Measurements from ENCODE around the gene TMEM91. TPM values are rescaled to one million over a fixed set of nuclear protein-coding genes. Genes with fewer than 3 reads are reported as not detected.

Gene TMEM91
- total and polyA plus RNA-seq, 9 of the 15 experiments (the other 6 are each of a cell fraction or from before 2014, with no cell fraction given), result 1.2 to 5.2 (median 2.7) TPM

GRCh38 chr19:41371541-41371940, 4.8 kb upstream of the TMEM91 start (continued):
- TF ChIP-seq ETS1 (conservative IDR thresholded peaks at IDR 0.05; ENCODE audit: control insufficient read depth, low read depth, low read length) (no peak), GTF2E2 (tag; IDR thresholded peaks at IDR 0.05) (no peak), BCOR (IDR thresholded peaks at IDR 0.05) (no peak), IRF1 (CRISPR knock-in tag; IDR thresholded peaks at IDR 0.05; ENCODE audit: borderline replicate concordance) (no peak), BRF1 (IDR thresholded peaks at IDR 0.05; ENCODE audit: borderline replicate concordance, extremely low read depth, insufficient read length) (no peak), RHOXF2B (CRISPR knock-in tag; conservative IDR thresholded peaks at IDR 0.05) (no peak), KHSRP (IDR thresholded peaks at IDR 0.05) (no peak), FOXP1 (CRISPR knock-in tag; IDR thresholded peaks at IDR 0.05) (no peak), HDGF (IDR thresholded peaks at IDR 0.05) (no peak), ZNF133 (CRISPR knock-in tag; IDR thresholded peaks at IDR 0.05) (no peak)

- intact Hi-C loops (cut with micrococcal nuclease), result no loop called here
- 60% methylated on average over 2 of the region's 2 CpGs for WGBS (ENCODE audit: insufficient coverage, low coverage, missing lambda C conversion rate)
- no peak overlapping the region for H3K4me2 ChIP-seq (ENCODE audit: insufficient read depth, low read length)
- no peak overlapping the region for H3K27ac ChIP-seq (ENCODE audit: extremely low read depth, low read depth, low read length)
- no peak for ATAC-seq
- DNase-seq (ENCODE audit: extremely low read depth in 1 of 4, low spot score in 3 of 4), result no peak
- no peaks in the 10 kb centered on the region for H3K9me3 ChIP-seq (replicated peaks; ENCODE audit: control insufficient read depth, insufficient read depth, low read depth, low read length)
- H4K20me1 ChIP-seq (replicated peaks; ENCODE audit: control insufficient read depth, insufficient read depth, low read length), result no peaks in the 10 kb centered on the region
- CTCF ChIA-PET (ENCODE audit: low intra/inter-chr PET ratio), result no interaction called here
- no peaks in the 10 kb centered on the region for H3K9me1 ChIP-seq (ENCODE audit: control insufficient read depth, insufficient read depth, low read length)
- FAIRE-seq, result no peak
- no peak overlapping the region for H2AFZ ChIP-seq (ENCODE audit: low read depth, low read length)
- peaks cover 11 to 38% of the 10 kb centered on the region in 2 experiments; a peak in 4 of 5 replicates for H3K4me1 ChIP-seq (replicated peaks in 1 of 2; ENCODE audit: control insufficient read depth in 2 of 2, insufficient read depth in 2 of 2, low read length in 2 of 2)
- H3K27me3 ChIP-seq (ENCODE audit: control insufficient read depth in 2 of 2, insufficient read depth in 2 of 2, low read length in 2 of 2), result no peaks in the 10 kb centered on the region
- no TSS peak for BruUV-seq (replicated peaks)
- H3K9ac ChIP-seq (ENCODE audit: insufficient read depth in 1 of 2, low read depth in 2 of 2, low read length in 2 of 2), result no peak overlapping the region
- in situ Hi-C loops (cut with MboI), result no loop called here
- peaks cover 18% of the 10 kb centered on the region for H3K79me2 ChIP-seq (ENCODE audit: control insufficient read depth, insufficient read depth, low read length)
- POLR2A ChIA-PET, result interaction anchor here (1.2 kb wide), 1 partner anchor 21 kb away, joined by 3 read pairs; no protein-coding TSS in a partner anchor
- TF ChIP-seq KLF10 (CRISPR knock-in tag; IDR thresholded peaks at IDR 0.05) (no peak), HMG20B (CRISPR knock-in tag; IDR thresholded peaks at IDR 0.05) (no peak), HDGF (IDR thresholded peaks at IDR 0.05) (no peak), HOMEZ (CRISPR knock-in tag; IDR thresholded peaks at IDR 0.05) (no peak), FOXK1 (CRISPR knock-in tag; IDR thresholded peaks at IDR 0.05; ENCODE audit: borderline replicate concordance) (no peak), MITF (IDR thresholded peaks at IDR 0.05) (no peak), ASH1L (IDR thresholded peaks at IDR 0.05; ENCODE audit: borderline replicate concordance, low read depth, partially characterized antibody) (no peak), HNRNPLL (IDR thresholded peaks at IDR 0.05; ENCODE audit: low read depth, low read length, poor library complexity, severe bottlenecking) (no peak)
- no peak overlapping the region for H3K4me3 ChIP-seq
- no peaks in the 10 kb centered on the region for H3K36me3 ChIP-seq (ENCODE audit: control insufficient read depth, insufficient read depth, low read length)
Measured at GRCh38 chr19:41372501-41372900, 3.8 kb upstream of the TMEM91 start.

Data from K562 (cell line).